Mesenchymal stem cell (in vitro differentiated cells and primary cell): ENCODE results near the gene SDSL.

Experiments
- DNase-seq: peaks from one replicate; pipeline ENCODE4 v3.0.0-alpha.2; 2013
- H2AFZ ChIP-seq: one replicate; pipeline ENCODE4 v1.6.1; 2013; ENCODE audit warnings: low read depth, mild to moderate bottlenecking, control low read depth, inconsistent platforms, low read length, moderate library complexity
- H2AK5ac ChIP-seq: 2 replicates; pipeline ENCODE4 v1.6.1; 2013; ENCODE audit warnings: low read length, moderate library complexity, mild to moderate bottlenecking, inconsistent platforms; ENCODE audit not compliant: severe bottlenecking
- H2BK120ac ChIP-seq: one replicate; pipeline ENCODE4 v1.6.1; 2013; ENCODE audit warnings: low read depth, mild to moderate bottlenecking, inconsistent platforms, low read length, moderate library complexity
- H2BK12ac ChIP-seq, 2 experiments: one replicate each; pipeline ENCODE4 v1.6.1; 2013; ENCODE audit warnings: inconsistent platforms in 2 of 2, low read length in 2 of 2, mild to moderate bottlenecking in 2 of 2, moderate library complexity in 2 of 2, control low read depth in 1 of 2
- H2BK15ac ChIP-seq: one replicate; pipeline ENCODE4 v1.6.1; 2013; ENCODE audit warnings: mild to moderate bottlenecking, low read depth, inconsistent platforms; ENCODE audit not compliant: poor library complexity, severe bottlenecking
- H2BK5ac ChIP-seq: 2 replicates; pipeline ENCODE4 v1.6.1; 2013; ENCODE audit warnings: low read depth, mild to moderate bottlenecking, low read length, control low read depth, inconsistent platforms; ENCODE audit not compliant: poor library complexity, severe bottlenecking
- H3K14ac ChIP-seq, 2 experiments: one replicate each; pipeline ENCODE4 v1.6.1; 2013; ENCODE audit warnings: inconsistent platforms in 2 of 2, low read length in 2 of 2, control low read depth in 1 of 2, mild to moderate bottlenecking in 1 of 2, moderate library complexity in 1 of 2
- H3K18ac ChIP-seq, 2 experiments: one replicate each; pipeline ENCODE4 v1.6.1; 2013; ENCODE audit warnings: inconsistent platforms in 2 of 2, low read length in 2 of 2, control low read depth in 1 of 2, low read depth in 1 of 2, mild to moderate bottlenecking in 1 of 2
- H3K23ac ChIP-seq, 2 experiments: one replicate each; pipeline ENCODE4 v1.6.1; 2013; ENCODE audit warnings: inconsistent platforms in 2 of 2, low read length in 2 of 2, mild to moderate bottlenecking in 2 of 2, moderate library complexity in 2 of 2, control low read depth in 1 of 2
- H3K27ac ChIP-seq: 2 replicates; pipeline ENCODE4 v1.5.1; 2013; ENCODE audit warnings: mild to moderate bottlenecking, moderate library complexity, low read length, control low read depth, inconsistent platforms; ENCODE audit not compliant: poor library complexity, severe bottlenecking
- H3K27me3 ChIP-seq, 2 experiments: 2 replicates each; pipeline versions ENCODE4 v1.6.1 to v1.7.0; 2013; ENCODE audit warnings: low read length in 2 of 2, mild to moderate bottlenecking in 2 of 2, moderate library complexity in 2 of 2, control low read depth in 1 of 2, inconsistent platforms in 1 of 2; ENCODE audit not compliant: control insufficient read depth in 1 of 2, insufficient read depth in 1 of 2
- H3K36me3 ChIP-seq, 2 experiments: 2 replicates each; pipeline versions ENCODE4 v1.6.1 to v1.7.0; 2013; ENCODE audit warnings: low read length in 2 of 2, control low read depth in 1 of 2, inconsistent platforms in 1 of 2, low read depth in 1 of 2, mild to moderate bottlenecking in 1 of 2; ENCODE audit not compliant: insufficient read depth in 2 of 2, control insufficient read depth in 1 of 2
- H3K4ac ChIP-seq, 2 experiments: one replicate each; pipeline ENCODE4 v1.6.1; 2013; ENCODE audit warnings: inconsistent platforms in 2 of 2, low read length in 2 of 2, mild to moderate bottlenecking in 2 of 2, moderate library complexity in 2 of 2, control low read depth in 1 of 2, low read depth in 1 of 2
- H3K4me1 ChIP-seq: 2 replicates; pipeline ENCODE4 v1.6.1; 2013; ENCODE audit warnings: low read depth, low read length, control low read depth; ENCODE audit not compliant: control insufficient read depth, insufficient read depth
- H3K4me2 ChIP-seq: 2 replicates; pipeline ENCODE4 v1.6.1; 2013; ENCODE audit warnings: low read length, mild to moderate bottlenecking, inconsistent platforms; ENCODE audit not compliant: poor library complexity, severe bottlenecking
- H3K4me3 ChIP-seq, 2 experiments: 2 replicates each; pipeline versions ENCODE4 v1.5.1 to v1.7.0; 2013; ENCODE audit warnings: low read length in 2 of 2, mild to moderate bottlenecking in 2 of 2, control low read depth in 1 of 2, low read depth in 1 of 2; ENCODE audit not compliant: insufficient read depth in 1 of 2
- H3K79me1 ChIP-seq: replicated peaks from 2 replicates; pipeline ENCODE4 v1.6.1; 2013; ENCODE audit warnings: mild to moderate bottlenecking, control low read depth, low read length, inconsistent platforms; ENCODE audit not compliant: poor library complexity, severe bottlenecking
- H3K9ac ChIP-seq: 2 replicates; pipeline ENCODE4 v1.7.0; 2013; ENCODE audit warnings: mild to moderate bottlenecking, low read length, moderate library complexity
- H3K9me3 ChIP-seq: 2 replicates; pipeline ENCODE4 v1.7.0; 2013; ENCODE audit warnings: mild to moderate bottlenecking, low read length; ENCODE audit not compliant: control insufficient read depth
- H4K8ac ChIP-seq: one replicate; pipeline ENCODE4 v1.6.1; 2013; ENCODE audit warnings: inconsistent platforms, mild to moderate bottlenecking, low read length, moderate library complexity
- H4K91ac ChIP-seq: one replicate; pipeline ENCODE4 v1.6.1; 2013; ENCODE audit warnings: mild to moderate bottlenecking, low read length, inconsistent platforms
- WGBS: methylation state at CpG from one replicate; pipeline ENCODE4 v1.1.7; 2013; ENCODE audit warnings: mixed read lengths; 5-methylcytosine and 5-hydroxymethylcytosine counted together

SDSL gene

DNA sequence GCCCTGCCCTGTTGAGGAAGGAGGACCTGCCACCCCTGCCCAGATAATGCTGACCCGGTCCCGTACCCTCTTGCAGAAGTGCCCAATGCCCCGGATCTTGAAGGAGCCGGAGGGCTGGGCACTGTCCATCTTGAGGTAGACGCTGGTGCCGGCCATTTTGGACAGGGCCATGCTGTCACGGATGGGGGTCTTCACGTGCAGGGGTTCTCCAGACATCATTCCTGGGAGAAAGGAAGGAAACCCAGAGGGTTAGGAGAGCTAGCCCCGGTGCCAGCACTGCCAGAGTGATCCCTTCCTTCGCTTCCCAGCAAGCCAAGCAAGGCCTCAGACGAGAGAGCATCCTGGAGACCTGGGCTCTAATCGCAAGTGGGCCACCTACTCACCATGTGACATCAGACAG lies 22.7 kb upstream of the SDSL start:
- no peak overlapping the region for H4K91ac ChIP-seq
- no peak overlapping the region for H3K23ac ChIP-seq
- H3K27ac ChIP-seq, result no peak overlapping the region
- H3K36me3 ChIP-seq, result no peaks in the 10 kb centered on the region
- H2BK5ac ChIP-seq, result no peak overlapping the region
- no peak overlapping the region for H3K4me2 ChIP-seq
- no peak overlapping the region for H3K18ac ChIP-seq
- no peak overlapping the region for H3K4ac ChIP-seq
- H3K9ac ChIP-seq, result no peak overlapping the region
- H2AK5ac ChIP-seq, result no peak overlapping the region
- H3K27me3 ChIP-seq, result peaks cover 18 to 29% of the 10 kb centered on the region in 2 experiments
- no peak overlapping the region for H2BK15ac ChIP-seq
- 85% methylated on average over 12 of the region's 12 CpGs for WGBS
- H3K9me3 ChIP-seq, result no peaks in the 10 kb centered on the region
- no peaks in the 10 kb centered on the region for H3K4me1 ChIP-seq
- H3K4me3 ChIP-seq, result no peak overlapping the region
- no peak overlapping the region for H2AFZ ChIP-seq
- no peak for DNase-seq
- no peak overlapping the region for H3K14ac ChIP-seq
- no peak overlapping the region for H2BK12ac ChIP-seq
- H3K79me1 ChIP-seq, result no peaks in the 10 kb centered on the region
- H4K8ac ChIP-seq, result no peak overlapping the region
- H2BK120ac ChIP-seq, result no peak overlapping the region

DNA sequence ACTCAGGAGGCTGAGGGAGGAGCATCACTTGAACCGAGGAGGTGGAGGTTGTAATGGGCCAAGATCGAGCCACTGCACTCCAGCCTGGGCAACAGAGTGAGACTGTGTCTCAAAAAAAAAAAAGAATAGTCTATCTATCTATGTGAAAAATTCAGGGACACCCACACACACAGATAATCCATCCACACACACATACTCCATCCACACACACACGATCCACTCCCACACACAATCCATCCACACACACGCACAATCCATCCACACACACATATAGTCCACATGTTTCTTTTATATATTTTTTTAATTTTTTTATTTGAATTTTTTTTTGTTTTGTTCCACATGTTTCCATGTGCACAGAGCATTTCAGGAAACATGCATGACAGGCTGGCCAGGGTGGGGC lies 21.8 kb upstream of the SDSL start:
- Histone ChIP-seq H3K18ac (no peak overlapping the region), H3K27ac (no peak overlapping the region), H3K9ac (no peak overlapping the region), H3K27me3 (peaks cover 18 to 29% of the 10 kb centered on the region in 2 experiments), H3K36me3 (no peaks in the 10 kb centered on the region), H3K79me1 (no peaks in the 10 kb centered on the region), H3K4me2 (no peak overlapping the region), H2BK120ac (no peak overlapping the region), H3K14ac (no peak overlapping the region), H2BK5ac (no peak overlapping the region), H2BK12ac (no peak overlapping the region), H2AFZ (no peak overlapping the region), H2AK5ac (no peak overlapping the region), H3K4ac (no peak overlapping the region), H3K4me1 (no peaks in the 10 kb centered on the region), H4K8ac (no peak overlapping the region), H3K4me3 (no peak overlapping the region), H4K91ac (no peak overlapping the region), H3K9me3 (no peaks in the 10 kb centered on the region), H2BK15ac (no peak overlapping the region), H3K23ac (no peak overlapping the region)
- WGBS, result 94% methylated on average over 2 of the region's 4 CpGs
- DNase-seq, result no peak

GRCh38 chr12:113401066-113402000 lies 20.8 kb upstream of the SDSL start:
- Histone ChIP-seq H3K27me3 (peaks cover 18 to 29% of the 10 kb centered on the region in 2 experiments), H2BK5ac (no peak overlapping the region), H3K27ac (no peak overlapping the region), H4K8ac (no peak overlapping the region), H3K23ac (no peak overlapping the region), H2BK12ac (no peak overlapping the region), H3K14ac (no peak overlapping the region), H2AFZ (no peak overlapping the region), H3K18ac (no peak overlapping the region), H3K4me2 (no peak overlapping the region), H3K79me1 (no peaks in the 10 kb centered on the region), H2BK15ac (no peak overlapping the region), H3K9ac (no peak overlapping the region), H3K4me3 (no peak overlapping the region), H3K36me3 (no peaks in the 10 kb centered on the region), H4K91ac (no peak overlapping the region), H3K4ac (no peak overlapping the region), H3K9me3 (no peaks in the 10 kb centered on the region), H3K4me1 (no peaks in the 10 kb centered on the region), H2AK5ac (no peak overlapping the region), H2BK120ac (no peak overlapping the region)
- DNase-seq, result no peak
- 82% methylated on average over 12 of the region's 13 CpGs for WGBS

DNA sequence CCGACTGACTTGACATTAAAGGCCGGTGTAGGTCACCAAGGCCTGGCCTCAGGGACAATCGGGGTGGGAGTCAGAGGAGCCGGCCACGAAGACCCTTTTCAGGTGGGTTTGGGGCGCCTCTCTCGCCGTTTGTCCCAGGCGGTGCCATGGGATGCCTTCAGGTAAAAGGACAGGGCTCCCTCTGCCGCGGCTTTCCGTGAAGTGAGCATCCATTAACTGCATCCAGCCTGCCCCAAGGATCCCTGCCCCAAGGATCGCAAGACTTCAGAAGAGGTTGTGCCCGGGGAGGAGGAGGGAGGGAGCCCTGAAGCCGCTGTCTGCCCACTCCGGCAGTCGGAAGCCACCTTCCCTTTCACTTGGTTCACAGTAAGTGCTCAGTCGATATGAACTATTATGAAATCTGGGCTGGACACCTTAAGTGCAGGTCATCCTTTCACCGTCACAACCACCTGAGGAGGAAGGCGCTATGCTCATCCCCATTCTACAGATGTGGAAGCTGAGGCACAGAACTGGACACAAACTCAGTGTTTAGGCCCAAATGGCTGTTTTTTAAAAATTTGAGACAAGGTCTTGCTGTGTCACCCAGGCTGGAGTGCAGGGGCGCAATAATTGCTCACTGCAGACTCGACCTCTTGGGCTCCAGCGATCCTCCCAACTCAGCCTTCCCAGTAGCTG lies 19.5 kb upstream of the SDSL start:
- Histone ChIP-seq H3K9me3 (no peaks in the 10 kb centered on the region), H3K4ac (no peak overlapping the region), H3K9ac (no peak overlapping the region), H3K79me1 (no peaks in the 10 kb centered on the region), H4K8ac (no peak overlapping the region), H3K18ac (no peak overlapping the region), H3K4me1 (no peaks in the 10 kb centered on the region), H3K4me3 (no peak overlapping the region), H3K4me2 (no peak overlapping the region), H2AFZ (no peak overlapping the region), H2BK120ac (no peak overlapping the region), H3K27ac (no peak overlapping the region), H3K14ac (no peak overlapping the region), H3K36me3 (no peaks in the 10 kb centered on the region), H4K91ac (no peak overlapping the region), H2BK15ac (no peak overlapping the region), H3K23ac (no peak overlapping the region), H2BK12ac (no peak overlapping the region), H2AK5ac (no peak overlapping the region), H2BK5ac (no peak overlapping the region), H3K27me3 (peaks cover 11 to 19% of the 10 kb centered on the region in 2 experiments)
- no peak for DNase-seq
- WGBS, result 95% methylated on average over 23 of the region's 23 CpGs
